Liver (tissue), 9 donors: ENCODE measurements around the gene CSPG5. TPM values are rescaled to one million over a fixed set of nuclear protein-coding genes. Genes with fewer than 3 reads are reported as not detected.

Experiments
- DNase-seq: peaks from one replicate; pipeline ENCODE4 v3.0.0-alpha.2; 2017; ENCODE audit warnings: low spot score
- H3K27ac ChIP-seq, 2 donors: one replicate each; pipeline ENCODE4 v1.7.0; 2013; ENCODE audit warnings: inconsistent platforms in 2 of 2, low read length in 2 of 2, control low read depth in 1 of 2, low read depth in 1 of 2, mild to moderate bottlenecking in 1 of 2
- H3K27me3 ChIP-seq, 4 donors: one replicate each; pipeline versions ENCODE4 v1.6.1 to v1.7.0; 2013; ENCODE audit warnings: low read length in 3 of 4, inconsistent platforms in 1 of 4, mild to moderate bottlenecking in 1 of 4, moderate library complexity in 1 of 4; ENCODE audit not compliant: control insufficient read depth in 4 of 4, insufficient read depth in 4 of 4
- H3K36me3 ChIP-seq, 4 donors: one replicate each; pipeline versions ENCODE4 v1.6.1 to v1.7.0; 2013; ENCODE audit warnings: low read length in 3 of 4, mild to moderate bottlenecking in 3 of 4, low read depth in 1 of 4, moderate library complexity in 1 of 4; ENCODE audit not compliant: control insufficient read depth in 4 of 4, insufficient read depth in 3 of 4
- H3K4me1 ChIP-seq, 4 donors: one replicate each; pipeline versions ENCODE4 v1.6.1 to v1.7.0; 2013; ENCODE audit warnings: low read length in 3 of 4, mild to moderate bottlenecking in 3 of 4, moderate library complexity in 1 of 4; ENCODE audit not compliant: control insufficient read depth in 4 of 4, insufficient read depth in 4 of 4
- H3K4me3 ChIP-seq, 3 donors: one replicate each; pipeline versions ENCODE4 v1.6.1 to v1.7.0; 2013; ENCODE audit warnings: low read length in 3 of 3, control low read depth in 1 of 3, low read depth in 1 of 3, mild to moderate bottlenecking in 1 of 3
- H3K9ac ChIP-seq, 2 donors: one replicate each; pipeline ENCODE4 v1.7.0; 2013; ENCODE audit warnings: low read length in 2 of 2, mild to moderate bottlenecking in 2 of 2, moderate library complexity in 2 of 2, control low read depth in 1 of 2, low read depth in 1 of 2
- H3K9me3 ChIP-seq, 4 donors: one replicate each; pipeline versions ENCODE4 v1.6.1 to v1.7.0; 2013; ENCODE audit warnings: low read length in 3 of 4; ENCODE audit not compliant: control insufficient read depth in 4 of 4
- ATF3 ChIP-seq: IDR thresholded peaks from 2 replicates; pipeline ENCODE4 v1.6.1; 2016; ENCODE audit warnings: antibody characterized with exemption
- CTCF ChIP-seq: fragments of 150-350 bp; IDR thresholded peaks from 2 replicates; pipeline ENCODE4 v1.5.1; 2017; ENCODE audit warnings: improper control_type of control experiment, low read depth, low read length; ENCODE audit not compliant: missing input control
- GABPA ChIP-seq, 2 donors: IDR thresholded peaks in 1 of 2; conservative IDR thresholded peaks in 1 of 2; 2 replicates each; pipeline ENCODE4 v1.6.1; 2016; ENCODE audit warnings: antibody characterized with exemption in 2 of 2, mild to moderate bottlenecking in 1 of 2, moderate library complexity in 1 of 2
- HNF4A ChIP-seq, 2 donors: conservative IDR thresholded peaks; 2 replicates each; pipeline ENCODE4 v1.6.1; 2016; ENCODE audit warnings: antibody characterized with exemption in 2 of 2, mild to moderate bottlenecking in 2 of 2
- JUND ChIP-seq, 2 donors: IDR thresholded peaks; 2 replicates each; pipeline ENCODE4 v1.6.1; 2016; ENCODE audit warnings: antibody characterized with exemption in 2 of 2
- RAD21 ChIP-seq, 2 donors: IDR thresholded peaks; 2 replicates each; pipeline ENCODE4 v1.6.1; 2016; ENCODE audit warnings: antibody characterized with exemption in 2 of 2, mild to moderate bottlenecking in 2 of 2
- RXRA ChIP-seq, 2 donors: IDR thresholded peaks; 2 replicates each; pipeline ENCODE4 v1.6.1; 2017 to 2018; ENCODE audit warnings: antibody characterized with exemption in 2 of 2, mild to moderate bottlenecking in 1 of 2
- WGBS: extraction: QIAGEN DNeasy Blood & Tissue Kit; methylation state at CpG from one replicate; pipeline ENCODE4 v1.1.7; 2013; 5-methylcytosine and 5-hydroxymethylcytosine counted together
- polyA plus RNA-seq, 2 donors: library from polyadenylated mRNA; stranded (reverse) in 1 of 2; unstranded in 1 of 2; fragments of 200-250 nt in 1 of 2; fragments of >200 nt in 1 of 2; fragmentation: Nextera tagmentation in 1 of 2; extraction: Ambion mirVana in 1 of 2; gene quantifications; one replicate each; pipeline versions ENCODE4 v1.2.1 to v1.2.3, GENCODE V29; 2013 to 2015
- total RNA-seq, 2 donors: library from RNA; depleted of rRNA; stranded (reverse); fragments of >200 nt; gene quantifications; one replicate each; pipeline ENCODE4 v1.2.3, GENCODE V29; 2014
- TF ChIP-seq, protein P1 (sequence below): IDR thresholded peaks from 2 replicates; pipeline ENCODE4 v1.6.1; 2016; ENCODE audit warnings: antibody characterized with exemption, mild to moderate bottlenecking
- TF ChIP-seq, protein P2 (sequence below): IDR thresholded peaks from 2 replicates; pipeline ENCODE4 v1.6.1; 2016; ENCODE audit warnings: antibody characterized with exemption
- donor health status: healthy.
- donor health status: healthy.
- donor health status: healthy.
- donor health status: healthy.
- donor health status: healthy.

CSPG5 gene
- total and polyA plus RNA-seq, 4 donors: 0.25 to 0.42 (median 0.33) TPM; not detected in 1

DNA sequence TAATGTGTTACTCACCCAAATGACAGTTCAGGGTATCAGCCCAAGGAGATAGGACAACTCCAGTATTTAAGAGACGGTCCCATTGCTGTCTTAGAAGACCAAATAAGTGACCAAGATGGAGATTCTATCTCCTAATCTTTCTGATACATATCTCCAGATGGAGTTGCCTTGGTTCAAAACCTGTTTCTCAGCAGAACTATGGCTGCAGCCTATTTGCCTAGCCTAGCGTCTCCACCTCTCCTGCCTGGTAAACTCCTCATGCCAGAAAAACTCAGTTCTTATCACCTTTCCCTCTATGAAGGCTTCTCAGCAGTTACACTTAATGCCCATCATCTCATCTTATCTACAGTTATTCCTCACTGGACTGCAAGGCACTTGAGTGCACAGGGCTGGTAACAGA, 1.2 kb upstream of the CSPG5 start:
- no peak overlapping the region for H3K4me3 ChIP-seq
- no peak for DNase-seq
- no peak overlapping the region for H3K9ac ChIP-seq
- H3K9me3 ChIP-seq: no peaks in the 10 kb centered on the region
- H3K27me3 ChIP-seq: peaks cover 0 to 3% (median 0%) of the 10 kb centered on the region in 4 donors
- H3K27ac ChIP-seq: no peak overlapping the region
- peaks cover 0 to 19% (median 14%) of the 10 kb centered on the region in 4 donors for H3K4me1 ChIP-seq
- no peak for TF ChIP-seq JUND (IDR thresholded peaks at IDR 0.05)
- TF ChIP-seq, protein P1, sequence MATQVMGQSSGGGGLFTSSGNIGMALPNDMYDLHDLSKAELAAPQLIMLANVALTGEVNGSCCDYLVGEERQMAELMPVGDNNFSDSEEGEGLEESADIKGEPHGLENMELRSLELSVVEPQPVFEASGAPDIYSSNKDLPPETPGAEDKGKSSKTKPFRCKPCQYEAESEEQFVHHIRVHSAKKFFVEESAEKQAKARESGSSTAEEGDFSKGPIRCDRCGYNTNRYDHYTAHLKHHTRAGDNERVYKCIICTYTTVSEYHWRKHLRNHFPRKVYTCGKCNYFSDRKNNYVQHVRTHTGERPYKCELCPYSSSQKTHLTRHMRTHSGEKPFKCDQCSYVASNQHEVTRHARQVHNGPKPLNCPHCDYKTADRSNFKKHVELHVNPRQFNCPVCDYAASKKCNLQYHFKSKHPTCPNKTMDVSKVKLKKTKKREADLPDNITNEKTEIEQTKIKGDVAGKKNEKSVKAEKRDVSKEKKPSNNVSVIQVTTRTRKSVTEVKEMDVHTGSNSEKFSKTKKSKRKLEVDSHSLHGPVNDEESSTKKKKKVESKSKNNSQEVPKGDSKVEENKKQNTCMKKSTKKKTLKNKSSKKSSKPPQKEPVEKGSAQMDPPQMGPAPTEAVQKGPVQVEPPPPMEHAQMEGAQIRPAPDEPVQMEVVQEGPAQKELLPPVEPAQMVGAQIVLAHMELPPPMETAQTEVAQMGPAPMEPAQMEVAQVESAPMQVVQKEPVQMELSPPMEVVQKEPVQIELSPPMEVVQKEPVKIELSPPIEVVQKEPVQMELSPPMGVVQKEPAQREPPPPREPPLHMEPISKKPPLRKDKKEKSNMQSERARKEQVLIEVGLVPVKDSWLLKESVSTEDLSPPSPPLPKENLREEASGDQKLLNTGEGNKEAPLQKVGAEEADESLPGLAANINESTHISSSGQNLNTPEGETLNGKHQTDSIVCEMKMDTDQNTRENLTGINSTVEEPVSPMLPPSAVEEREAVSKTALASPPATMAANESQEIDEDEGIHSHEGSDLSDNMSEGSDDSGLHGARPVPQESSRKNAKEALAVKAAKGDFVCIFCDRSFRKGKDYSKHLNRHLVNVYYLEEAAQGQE: no peak
- no peaks in the 10 kb centered on the region for H3K36me3 ChIP-seq
- 95% methylated on average over 2 of the region's 2 CpGs for WGBS

- Histone ChIP-seq H3K9ac (no peak overlapping the region), H3K4me3 (peak overlapping the region in 2 of 3 donors; percentile 49 to 74), H3K9me3 (no peaks in the 10 kb centered on the region), H3K27me3 (peaks cover 0 to 3% (median 0%) of the 10 kb centered on the region in 4 donors), H3K27ac (no peak overlapping the region), H3K4me1 (peaks cover 0 to 19% (median 14%) of the 10 kb centered on the region in 4 donors), H3K36me3 (no peaks in the 10 kb centered on the region)
- TF ChIP-seq HNF4A (conservative IDR thresholded peaks at IDR 0.05) (no peak), ATF3 (no peak)
- WGBS: 2% methylated on average over 57 of the region's 57 CpGs
- peak; percentile 82 for DNase-seq
Measured at GRCh38 chr3:47578119-47578632, 489 bp downstream of the CSPG5 start.

GRCh38 chr3:47577583-47578118, 1.0 kb downstream of the CSPG5 start:
- H3K9me3 ChIP-seq: no peaks in the 10 kb centered on the region
- no peak overlapping the region for H3K9ac ChIP-seq
- H3K27ac ChIP-seq: no peak overlapping the region
- WGBS: 7% methylated on average over 49 of the region's 49 CpGs
- peaks cover 0 to 3% (median 0%) of the 10 kb centered on the region in 4 donors for H3K27me3 ChIP-seq
- peaks cover 0 to 19% (median 14%) of the 10 kb centered on the region in 4 donors for H3K4me1 ChIP-seq
- H3K4me3 ChIP-seq: peak overlapping the region in 2 of 3 donors; percentile 45 to 74
- DNase-seq: no peak
- no peak for TF ChIP-seq RXRA (IDR thresholded peaks at IDR 0.05)
- no peak for TF ChIP-seq GABPA (IDR thresholded peaks at IDR 0.05 in 1 of 2, conservative IDR thresholded peaks at IDR 0.05 in 1 of 2)
- TF ChIP-seq RAD21 (IDR thresholded peaks at IDR 0.05): no peak
- no peak for TF ChIP-seq CTCF
- TF ChIP-seq, protein P2, sequence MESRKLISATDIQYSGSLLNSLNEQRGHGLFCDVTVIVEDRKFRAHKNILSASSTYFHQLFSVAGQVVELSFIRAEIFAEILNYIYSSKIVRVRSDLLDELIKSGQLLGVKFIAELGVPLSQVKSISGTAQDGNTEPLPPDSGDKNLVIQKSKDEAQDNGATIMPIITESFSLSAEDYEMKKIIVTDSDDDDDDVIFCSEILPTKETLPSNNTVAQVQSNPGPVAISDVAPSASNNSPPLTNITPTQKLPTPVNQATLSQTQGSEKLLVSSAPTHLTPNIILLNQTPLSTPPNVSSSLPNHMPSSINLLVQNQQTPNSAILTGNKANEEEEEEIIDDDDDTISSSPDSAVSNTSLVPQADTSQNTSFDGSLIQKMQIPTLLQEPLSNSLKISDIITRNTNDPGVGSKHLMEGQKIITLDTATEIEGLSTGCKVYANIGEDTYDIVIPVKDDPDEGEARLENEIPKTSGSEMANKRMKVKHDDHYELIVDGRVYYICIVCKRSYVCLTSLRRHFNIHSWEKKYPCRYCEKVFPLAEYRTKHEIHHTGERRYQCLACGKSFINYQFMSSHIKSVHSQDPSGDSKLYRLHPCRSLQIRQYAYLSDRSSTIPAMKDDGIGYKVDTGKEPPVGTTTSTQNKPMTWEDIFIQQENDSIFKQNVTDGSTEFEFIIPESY: no peak
- no peaks in the 10 kb centered on the region for H3K36me3 ChIP-seq
